Ishikawa (cell line): Measurements from ENCODE around the gene TMEM175.

ENCODE experiments used
- RAD21 ChIP-seq: IDR thresholded peaks from 2 replicates; pipeline ENCODE4 v1.6.1; 2012; ENCODE audit warnings: low read depth
- TF ChIP-seq, protein P1 (sequence below): IDR thresholded peaks from 2 replicates; pipeline ENCODE4 v1.6.1; 2012; ENCODE audit warnings: low read depth, mild to moderate bottlenecking
- TF ChIP-seq, protein P2 (sequence below): IDR thresholded peaks from 2 replicates; pipeline ENCODE4 v1.6.1; 2012

DNA sequence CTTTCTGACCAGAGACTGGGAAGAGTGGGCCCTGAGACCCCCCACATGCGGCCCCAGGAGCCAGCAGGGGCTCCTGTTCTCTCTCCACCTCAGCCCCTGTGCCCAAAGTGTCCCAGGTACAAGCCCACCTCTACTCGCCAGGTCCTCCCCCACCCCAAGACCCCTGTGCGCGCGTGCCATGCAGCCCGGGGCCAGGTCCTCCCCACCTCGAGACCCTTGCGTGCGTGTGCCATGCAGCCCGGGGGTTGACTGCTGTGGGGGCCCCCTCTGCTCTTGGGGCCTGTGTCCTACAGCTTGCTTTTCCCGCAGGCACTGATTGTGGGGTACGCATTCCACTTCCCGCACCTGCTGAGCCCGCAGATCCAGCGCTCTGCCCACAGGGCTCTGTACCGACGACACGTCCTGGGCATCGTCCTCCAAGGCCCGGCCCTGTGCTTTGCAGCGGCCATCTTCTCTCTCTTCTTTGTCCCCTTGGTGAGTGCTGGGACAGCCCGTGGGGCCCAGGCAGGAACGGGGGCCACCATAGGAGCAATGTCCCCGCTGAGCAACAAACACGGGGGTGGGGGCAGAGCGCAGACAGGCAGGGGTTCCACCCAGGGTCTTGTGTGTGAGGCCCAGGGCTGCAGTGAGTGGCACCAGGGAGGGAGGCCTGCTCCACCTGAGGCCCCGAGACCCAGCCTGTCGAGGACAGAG lies 20.8 kb downstream of the TMEM175 start:
- no peak for TF ChIP-seq RAD21
- TF ChIP-seq, protein P1, sequence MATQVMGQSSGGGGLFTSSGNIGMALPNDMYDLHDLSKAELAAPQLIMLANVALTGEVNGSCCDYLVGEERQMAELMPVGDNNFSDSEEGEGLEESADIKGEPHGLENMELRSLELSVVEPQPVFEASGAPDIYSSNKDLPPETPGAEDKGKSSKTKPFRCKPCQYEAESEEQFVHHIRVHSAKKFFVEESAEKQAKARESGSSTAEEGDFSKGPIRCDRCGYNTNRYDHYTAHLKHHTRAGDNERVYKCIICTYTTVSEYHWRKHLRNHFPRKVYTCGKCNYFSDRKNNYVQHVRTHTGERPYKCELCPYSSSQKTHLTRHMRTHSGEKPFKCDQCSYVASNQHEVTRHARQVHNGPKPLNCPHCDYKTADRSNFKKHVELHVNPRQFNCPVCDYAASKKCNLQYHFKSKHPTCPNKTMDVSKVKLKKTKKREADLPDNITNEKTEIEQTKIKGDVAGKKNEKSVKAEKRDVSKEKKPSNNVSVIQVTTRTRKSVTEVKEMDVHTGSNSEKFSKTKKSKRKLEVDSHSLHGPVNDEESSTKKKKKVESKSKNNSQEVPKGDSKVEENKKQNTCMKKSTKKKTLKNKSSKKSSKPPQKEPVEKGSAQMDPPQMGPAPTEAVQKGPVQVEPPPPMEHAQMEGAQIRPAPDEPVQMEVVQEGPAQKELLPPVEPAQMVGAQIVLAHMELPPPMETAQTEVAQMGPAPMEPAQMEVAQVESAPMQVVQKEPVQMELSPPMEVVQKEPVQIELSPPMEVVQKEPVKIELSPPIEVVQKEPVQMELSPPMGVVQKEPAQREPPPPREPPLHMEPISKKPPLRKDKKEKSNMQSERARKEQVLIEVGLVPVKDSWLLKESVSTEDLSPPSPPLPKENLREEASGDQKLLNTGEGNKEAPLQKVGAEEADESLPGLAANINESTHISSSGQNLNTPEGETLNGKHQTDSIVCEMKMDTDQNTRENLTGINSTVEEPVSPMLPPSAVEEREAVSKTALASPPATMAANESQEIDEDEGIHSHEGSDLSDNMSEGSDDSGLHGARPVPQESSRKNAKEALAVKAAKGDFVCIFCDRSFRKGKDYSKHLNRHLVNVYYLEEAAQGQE: no peak
- TF ChIP-seq, protein P2, sequence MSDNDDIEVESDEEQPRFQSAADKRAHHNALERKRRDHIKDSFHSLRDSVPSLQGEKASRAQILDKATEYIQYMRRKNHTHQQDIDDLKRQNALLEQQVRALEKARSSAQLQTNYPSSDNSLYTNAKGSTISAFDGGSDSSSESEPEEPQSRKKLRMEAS: no peak
